VCaP (cell line): ENCODE data around the gene TSC22D1.

Experiments used
- H3K27ac ChIP-seq: fragments of 450-650 bp; 2 replicates; pipeline ENCODE4 v1.5.1; 2017
- CTCF ChIP-seq: fragments of 450-650 bp; conservative IDR thresholded peaks from 2 replicates; pipeline ENCODE4 v1.5.1; 2017; ENCODE audit warnings: mild to moderate bottlenecking, moderate library complexity

The TSC22D1 gene

GRCh38 chr13:44425041-44425814 is 150.9 kb downstream of the TSC22D1 start:
- no peak for TF ChIP-seq CTCF
- H3K27ac ChIP-seq: no peak overlapping the region

GRCh38 chr13:44423824-44424223 is 152.3 kb downstream of the TSC22D1 start:
- no peak overlapping the region for H3K27ac ChIP-seq
- no peak for TF ChIP-seq CTCF

- H3K27ac ChIP-seq: no peak overlapping the region
- TF ChIP-seq CTCF: no peak
These were observed 153.1 kb downstream of the TSC22D1 start for GRCh38 chr13:44422755-44423643.

GRCh38 chr13:44421853-44422525 is 154.1 kb downstream of the TSC22D1 start:
- no peak for TF ChIP-seq CTCF
- H3K27ac ChIP-seq: no peak overlapping the region

- H3K27ac ChIP-seq: no peak overlapping the region
- TF ChIP-seq CTCF: no peak
These were observed 155.5 kb downstream of the TSC22D1 start for GRCh38 chr13:44420376-44421220.

GRCh38 chr13:44417876-44418275 is 158.3 kb downstream of the TSC22D1 start:
- no peak for TF ChIP-seq CTCF

More at GRCh38 chr13:44417876-44418275, 158.3 kb downstream of the TSC22D1 start:
- no peak overlapping the region for H3K27ac ChIP-seq
